HCT116 (cell line): Measurements from ENCODE around the gene HAVCR2. TPM values are rescaled to one million over a fixed set of nuclear protein-coding genes. Genes with fewer than 3 reads are reported as not detected.

Experiments used
- ATAC-seq: fragments of 200-7000 bp; cut with Tn5 transposase; 2 replicates; pipeline ENCODE4 v1.9.1; 2020; ENCODE audit warnings: mild to moderate bottlenecking, moderate library complexity
- BruUV-seq: library from RNA; stranded (reverse); fragments of 400-500 nt; replicated peaks from 2 replicates; lab custom pipeline; 2021; lab: Mats Ljungman, UMichigan
- CTCF ChIA-PET: fragments of 300-600 bp; sonication (Branson Sonifier 250); formaldehyde crosslinking; loops from one replicate; lab custom pipeline; 2021; ENCODE audit warnings: antibody characterized with exemption; lab: Charles Lee
- POLR2A ChIA-PET: fragments of 300-600, 350-600 bp; sonication (Branson Sonifier 250); formaldehyde crosslinking; loops from one replicate; lab custom pipeline; 2021; ENCODE audit warnings: antibody characterized with exemption; lab: Charles Lee
- RAD21 ChIA-PET, 2 experiments: fragments of 300-600 bp; sonication (Branson Sonifier 250); formaldehyde crosslinking; loops; one replicate each; lab custom pipeline; 2023; ENCODE audit warnings: low total read pairs in 2 of 2; ENCODE audit not compliant: uncharacterized antibody in 2 of 2, unreplicated experiment in 2 of 2, low non-redundant PET in 1 of 2; lab: Charles Lee
- DNase-seq: peaks from one replicate; pipeline ENCODE4 v3.0.0-alpha.2; 2010; ENCODE audit warnings: low read depth, low spot score
- H2AFZ ChIP-seq: fragments of 200-600 bp; shearing (Covaris generic), sonication (generic); 2 replicates; pipeline ENCODE4 v1.6.1; 2017; ENCODE audit warnings: low read depth, mixed run types, mixed read lengths, antibody characterized with exemption, low read length; ENCODE audit not compliant: poor library complexity, severe bottlenecking
- H3K27ac ChIP-seq: 2 replicates; pipeline ENCODE4 v1.5.1; 2012; ENCODE audit warnings: low read depth, low read length
- H3K27me3 ChIP-seq: fragments of 200-600 bp; sonication (generic); 2 replicates; pipeline ENCODE4 v1.6.1; 2016; ENCODE audit warnings: mixed run types, low read length, mixed read lengths; ENCODE audit not compliant: insufficient read depth
- H3K36me3 ChIP-seq, 2 experiments: fragments of 200-500 bp in 1 of 2; fragments of 200-600 bp in 1 of 2; sonication (Bioruptor generic) in 1 of 2; sonication (generic) in 1 of 2; 2 replicates each; pipeline versions ENCODE4 v1.5.1 to v1.6.1; 2014 to 2016; ENCODE audit warnings: low read length in 2 of 2, inconsistent platforms in 1 of 2, mixed read lengths in 1 of 2, mixed run types in 1 of 2; ENCODE audit not compliant: insufficient read depth in 2 of 2, control insufficient read depth in 1 of 2
- H3K4me1 ChIP-seq, 2 experiments: fragments of 200-600 bp in 1 of 2; sonication (generic) in 1 of 2; 2 replicates each; pipeline versions ENCODE4 v1.5.1 to v1.6.1; 2012 to 2017; ENCODE audit warnings: low read length in 2 of 2, inconsistent platforms in 1 of 2, mild to moderate bottlenecking in 1 of 2, mixed read lengths in 1 of 2, mixed run types in 1 of 2, moderate library complexity in 1 of 2; ENCODE audit not compliant: insufficient read depth in 2 of 2, control insufficient read depth in 1 of 2
- H3K4me2 ChIP-seq: fragments of 200-600 bp; sonication (generic); 2 replicates; pipeline ENCODE4 v1.6.1; 2017; ENCODE audit warnings: mixed run types, low read length, mixed read lengths
- H3K4me3 ChIP-seq, 2 experiments: fragments of 200-600 bp in 1 of 2; sonication (generic) in 1 of 2; replicated peaks in 1 of 2; 2 replicates each; pipeline ENCODE4 v1.5.1; 2011 to 2016; ENCODE audit warnings: low read length in 2 of 2, control low read depth in 1 of 2, low read depth in 1 of 2, mild to moderate bottlenecking in 1 of 2, mixed read lengths in 1 of 2, mixed run types in 1 of 2
- H3K79me2 ChIP-seq: fragments of 200-600 bp; sonication (generic); 2 replicates; pipeline ENCODE4 v1.6.1; 2017; ENCODE audit warnings: mild to moderate bottlenecking, mixed run types, low read length, moderate library complexity, mixed read lengths; ENCODE audit not compliant: insufficient read depth
- H3K9ac ChIP-seq: fragments of 200-600 bp; sonication (generic); 2 replicates; pipeline ENCODE4 v1.6.1; 2016; ENCODE audit warnings: low read length, mixed read lengths
- H3K9me2 ChIP-seq: fragments of 200-600 bp; sonication (generic), shearing (Covaris generic); 2 replicates; pipeline ENCODE4 v1.6.1; 2017; ENCODE audit warnings: mixed run types, mild to moderate bottlenecking, moderate library complexity; ENCODE audit not compliant: insufficient read depth
- H3K9me3 ChIP-seq, 2 experiments: fragments of 200-500 bp in 1 of 2; fragments of 200-600 bp in 1 of 2; sonication (Bioruptor generic) in 1 of 2; sonication (generic) in 1 of 2; 2 replicates each; pipeline ENCODE4 v1.6.1; 2014 to 2017; ENCODE audit warnings: low read length in 2 of 2, mixed read lengths in 2 of 2, inconsistent platforms in 1 of 2, low read depth in 1 of 2, mild to moderate bottlenecking in 1 of 2, mixed run types in 1 of 2, moderate library complexity in 1 of 2; ENCODE audit not compliant: control insufficient read depth in 1 of 2, insufficient read depth in 1 of 2
- H4K20me1 ChIP-seq: fragments of 200-600 bp; sonication (generic), shearing (Covaris generic); 2 replicates; pipeline ENCODE4 v1.6.1; 2017; ENCODE audit warnings: mixed run types, mild to moderate bottlenecking, moderate library complexity; ENCODE audit not compliant: insufficient read depth
- CBX3 ChIP-seq: IDR thresholded peaks from 2 replicates; pipeline ENCODE4 v1.6.1; 2012; ENCODE audit warnings: low read depth
- CEBPB ChIP-seq: IDR thresholded peaks from 2 replicates; pipeline ENCODE4 v1.6.1; 2012; ENCODE audit warnings: low read depth
- CTCF ChIP-seq, 3 experiments: fragments of 200-600 bp in 1 of 3; sonication (generic) in 1 of 3; IDR thresholded peaks in 2 of 3; conservative IDR thresholded peaks in 1 of 3; 2 replicates each; pipeline ENCODE4 v1.5.1; 2012 to 2017; ENCODE audit warnings: low read depth in 2 of 3, low read length in 2 of 3, antibody characterized with exemption in 1 of 3, borderline replicate concordance in 1 of 3, control low read depth in 1 of 3, mild to moderate bottlenecking in 1 of 3, mixed read lengths in 1 of 3, mixed run types in 1 of 3, moderate library complexity in 1 of 3; ENCODE audit not compliant: insufficient read depth in 1 of 3
- ELF1 ChIP-seq: IDR thresholded peaks from 2 replicates; pipeline ENCODE4 v1.6.1; 2012; ENCODE audit warnings: low read depth, borderline replicate concordance
- EZH2phosphoT487 ChIP-seq: fragments of 200-600 bp; IDR thresholded peaks from 2 replicates; pipeline ENCODE4 v1.6.1; 2018; ENCODE audit warnings: antibody characterized with exemption, borderline replicate concordance
- JUND ChIP-seq: IDR thresholded peaks from 2 replicates; pipeline ENCODE4 v1.6.1; 2012
- POLR2A ChIP-seq: IDR thresholded peaks from 2 replicates; pipeline ENCODE4 v1.7.0; 2011; ENCODE audit warnings: borderline replicate concordance; ENCODE audit not compliant: insufficient read depth, insufficient read length; ENCODE audit errors: extremely low read depth
- POLR2AphosphoS5 ChIP-seq: IDR thresholded peaks from 2 replicates; pipeline ENCODE4 v1.6.1; 2011; ENCODE audit warnings: mild to moderate bottlenecking, low read depth, low read length, moderate library complexity
- REST ChIP-seq: IDR thresholded peaks from 2 replicates; pipeline ENCODE4 v1.6.1; 2012; ENCODE audit warnings: low read depth
- TCF7L2 ChIP-seq: IDR thresholded peaks from 2 replicates; pipeline ENCODE4 v1.7.0; 2011; ENCODE audit warnings: borderline replicate concordance, inconsistent platforms; ENCODE audit not compliant: insufficient read depth, insufficient read length; ENCODE audit errors: extremely low read depth
- YY1 ChIP-seq: IDR thresholded peaks from 2 replicates; pipeline ENCODE4 v1.6.1; 2011; ENCODE audit warnings: low read length, low read depth, moderate library complexity, mild to moderate bottlenecking; ENCODE audit not compliant: insufficient replicate concordance; ENCODE audit errors: extremely low read depth
- ZFX ChIP-seq: fragments of 450-650 bp; IDR thresholded peaks from 2 replicates; pipeline ENCODE4 v1.6.1; 2017
- ZNF274 ChIP-seq: fragments of 200-500 bp; sonication (Bioruptor generic); IDR thresholded peaks from 2 replicates; pipeline ENCODE4 v1.6.1; 2014; ENCODE audit warnings: mild to moderate bottlenecking, low read depth, low read length, inconsistent platforms
- intact Hi-C: fragments of 100-400 bp; cut with micrococcal nuclease; formaldehyde crosslinking; loops from 2 replicates; pipeline ENCODE4 v1.10.0; 2022
- total RNA-seq: library from RNA; stranded (reverse); gene quantifications from one replicate; pipeline ENCODE4 v1.2.1, GENCODE V29; 2021; ENCODE audit not compliant: unreplicated experiment

Gene HAVCR2
- total RNA-seq, 1 experiment from 2014 or later, result 0.07 TPM

- H3K27me3 ChIP-seq, result no peaks in the 10 kb centered on the region
- H2AFZ ChIP-seq, result no peak overlapping the region
- H4K20me1 ChIP-seq, result no peaks in the 10 kb centered on the region
- ATAC-seq, result 0 out of 2 replicates have a peak, but pooled peaks have one; percentile 47
- H3K9ac ChIP-seq, result no peak overlapping the region
- no peaks in the 10 kb centered on the region for H3K9me2 ChIP-seq
- intact Hi-C loops, result no loop called here
- ChIA-PET RAD21 (no interaction called here), POLR2A (no interaction called here), CTCF (no interaction called here)
- H3K79me2 ChIP-seq, result no peaks in the 10 kb centered on the region
- no peak overlapping the region for H3K27ac ChIP-seq
- no TSS peak for BruUV-seq
- no peak overlapping the region for H3K4me3 ChIP-seq
- H3K4me1 ChIP-seq, result peaks cover 4 to 17% of the 10 kb centered on the region in 2 experiments; a peak in 3 of 4 replicates
- H3K36me3 ChIP-seq, result no peaks in the 10 kb centered on the region
- no peak for DNase-seq
- H3K4me2 ChIP-seq, result no peak overlapping the region
- no peak for TF ChIP-seq REST
- no peak for TF ChIP-seq JUND
- no peak for TF ChIP-seq ELF1
- TF ChIP-seq ZNF274, result no peak
- TF ChIP-seq ZFX, result no peak
- no peak for TF ChIP-seq POLR2A
- peak in 2 of 3 experiments; percentile 27 to 41; a peak in 4 of 6 replicates for TF ChIP-seq CTCF (IDR thresholded peaks at IDR 0.05 in 2 of 3, conservative IDR thresholded peaks at IDR 0.05 in 1 of 3; ENCODE audit: borderline replicate concordance in 1 of 3, insufficient read depth in 1 of 3, low read depth in 2 of 3, low read length in 2 of 3)
- no peak for TF ChIP-seq POLR2AphosphoS5
- no peak for TF ChIP-seq YY1
- TF ChIP-seq CEBPB, result peak; percentile 37; the same call in 1 of the 2 replicates
- no peak for TF ChIP-seq EZH2phosphoT487
- no peak for TF ChIP-seq TCF7L2
- TF ChIP-seq CBX3, result no peak
- H3K9me3 ChIP-seq, result no peaks in the 10 kb centered on the region
Observed at GRCh38 chr5:157069949-157070348, 38.9 kb downstream of the HAVCR2 start.
